ENCODE results near the gene FNDC5.
A peak's percentile ranks its signal among the peaks of the same experiment; 100 is the strongest.

FNDC5 gene

GRCh38 chr1:32888677-32889420 lies 18.1 kb upstream of the FNDC5 start:
- TF ChIP-seq, protein P1, sequence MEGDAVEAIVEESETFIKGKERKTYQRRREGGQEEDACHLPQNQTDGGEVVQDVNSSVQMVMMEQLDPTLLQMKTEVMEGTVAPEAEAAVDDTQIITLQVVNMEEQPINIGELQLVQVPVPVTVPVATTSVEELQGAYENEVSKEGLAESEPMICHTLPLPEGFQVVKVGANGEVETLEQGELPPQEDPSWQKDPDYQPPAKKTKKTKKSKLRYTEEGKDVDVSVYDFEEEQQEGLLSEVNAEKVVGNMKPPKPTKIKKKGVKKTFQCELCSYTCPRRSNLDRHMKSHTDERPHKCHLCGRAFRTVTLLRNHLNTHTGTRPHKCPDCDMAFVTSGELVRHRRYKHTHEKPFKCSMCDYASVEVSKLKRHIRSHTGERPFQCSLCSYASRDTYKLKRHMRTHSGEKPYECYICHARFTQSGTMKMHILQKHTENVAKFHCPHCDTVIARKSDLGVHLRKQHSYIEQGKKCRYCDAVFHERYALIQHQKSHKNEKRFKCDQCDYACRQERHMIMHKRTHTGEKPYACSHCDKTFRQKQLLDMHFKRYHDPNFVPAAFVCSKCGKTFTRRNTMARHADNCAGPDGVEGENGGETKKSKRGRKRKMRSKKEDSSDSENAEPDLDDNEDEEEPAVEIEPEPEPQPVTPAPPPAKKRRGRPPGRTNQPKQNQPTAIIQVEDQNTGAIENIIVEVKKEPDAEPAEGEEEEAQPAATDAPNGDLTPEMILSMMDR (IDR thresholded peaks at IDR 0.05): no peak

GRCh38 chr1:32888134-32888533 lies 17.4 kb upstream of the FNDC5 start:
- TF ChIP-seq, protein P1 (IDR thresholded peaks at IDR 0.05): no peak

DNA sequence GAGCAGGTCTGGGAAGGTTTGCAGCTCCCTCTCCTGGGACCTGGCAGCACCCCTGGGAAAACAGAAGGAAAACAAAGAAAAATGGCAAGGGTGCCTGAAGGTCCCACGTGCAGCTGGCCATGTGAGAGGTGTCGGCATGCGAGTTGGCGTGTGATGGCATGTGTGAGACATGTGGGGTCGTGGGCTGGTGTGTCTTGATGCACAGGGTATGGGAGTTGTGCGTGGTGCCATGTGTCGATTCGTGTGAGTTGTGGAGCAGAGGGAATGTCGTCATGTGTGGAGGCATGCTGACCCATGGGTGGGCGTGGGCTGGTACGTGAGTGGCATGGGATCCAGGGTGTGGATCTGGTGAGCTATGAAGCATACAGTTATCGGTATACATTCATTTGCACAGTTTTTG lies 16.9 kb upstream of the FNDC5 start:
- TF ChIP-seq, protein P1 (IDR thresholded peaks at IDR 0.05): no peak

GRCh38 chr1:32886828-32887414 lies 16.2 kb upstream of the FNDC5 start:
- TF ChIP-seq, protein P1 (IDR thresholded peaks at IDR 0.05): no peak; the same call in 1 of the 2 replicates

DNA sequence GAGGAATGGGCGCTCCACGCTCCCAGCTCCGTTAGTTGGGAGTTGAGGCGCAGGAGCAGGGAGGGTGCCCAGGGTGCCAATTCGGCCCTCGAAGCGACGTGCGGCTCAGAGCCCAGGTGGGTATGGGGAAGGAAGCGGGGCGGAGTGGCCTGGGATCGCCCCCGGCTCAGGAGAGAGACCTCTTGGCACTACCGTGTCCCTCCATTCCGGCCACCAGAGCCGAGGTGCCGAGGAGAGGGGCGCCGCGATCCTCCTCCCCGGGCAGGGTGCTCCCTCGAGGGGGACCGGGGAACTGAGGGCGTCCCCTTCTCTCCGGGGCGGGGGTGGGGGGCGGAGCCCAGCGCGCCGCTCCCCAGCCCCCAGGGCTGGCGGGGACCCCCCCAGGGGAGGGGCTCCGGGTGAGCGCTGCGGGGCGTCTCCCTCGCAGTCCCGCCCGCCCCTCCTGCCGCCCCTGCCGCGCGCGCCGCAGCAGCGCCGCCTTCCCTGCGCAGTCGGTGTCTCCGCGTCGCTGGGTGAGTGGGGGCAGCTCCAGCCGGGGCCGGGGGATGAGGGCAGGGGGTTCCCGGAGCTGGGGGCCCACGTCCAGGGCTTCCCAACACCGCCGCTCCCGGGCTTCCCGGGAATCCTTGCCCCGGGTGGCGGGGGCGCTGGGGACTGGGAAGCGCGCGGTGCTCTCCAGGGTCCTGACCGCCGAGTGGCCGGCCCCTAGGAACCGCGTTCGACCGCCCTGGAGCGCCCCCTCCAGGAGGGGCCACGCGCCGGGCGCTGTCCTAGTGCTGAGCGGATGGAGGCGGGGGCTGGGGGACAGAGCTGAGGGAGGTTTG lies 15.5 kb upstream of the FNDC5 start, which contains the start of gene HPCA:
TSS of gene HPCA (plus strand) at position 488 of the 824 bp plus-strand sequence. CDS start 2,408 bp downstream, outside the sequence.
- TF ChIP-seq, protein P1 (IDR thresholded peaks at IDR 0.05): peak; percentile 65

DNA sequence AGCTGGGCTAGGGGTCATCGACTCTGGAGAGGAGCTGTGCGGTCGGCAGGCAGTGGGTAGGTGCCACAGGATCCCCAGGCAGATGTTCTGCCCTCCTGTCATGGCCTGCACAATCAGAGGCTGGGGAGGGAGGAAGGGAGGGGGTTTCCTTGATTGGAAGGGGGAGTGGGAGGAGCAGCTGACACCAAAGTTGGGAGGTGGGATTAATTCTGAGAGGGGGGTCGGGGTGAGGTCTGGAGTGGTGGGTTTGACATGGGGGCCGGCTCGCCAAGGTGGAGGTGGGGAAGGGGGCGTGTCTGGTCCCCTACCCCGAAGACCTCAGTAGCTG lies 14.9 kb upstream of the FNDC5 start:
- TF ChIP-seq, protein P1 (IDR thresholded peaks at IDR 0.05): no peak

DNA sequence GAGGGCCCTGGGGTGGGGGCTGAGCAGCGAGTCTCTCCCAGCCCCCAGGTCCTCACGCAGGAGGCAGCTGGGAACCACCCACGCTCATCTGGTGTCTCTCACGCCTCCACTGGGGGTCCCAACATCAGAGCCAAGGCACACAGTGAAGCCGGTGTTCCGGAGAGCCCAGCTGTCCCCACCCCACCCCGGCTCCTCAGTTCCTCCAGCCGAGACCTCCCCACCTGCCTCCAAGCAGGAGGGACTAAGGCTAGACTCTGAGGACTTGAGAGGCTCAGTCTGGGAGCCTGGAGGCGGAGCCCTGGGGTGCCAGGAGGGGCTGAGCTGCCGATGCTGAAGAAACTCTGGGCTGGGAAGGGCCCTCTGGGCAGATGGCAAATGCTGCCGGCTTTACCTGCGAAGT lies 14.0 kb upstream of the FNDC5 start:
- TF ChIP-seq, protein P1 (IDR thresholded peaks at IDR 0.05): no peak

Measured in LNCAP (cell line).